Mesothelial cell of epicardium (in vitro differentiated cells): ENCODE data around the gene TSPO. TPM values are rescaled to one million over a fixed set of nuclear protein-coding genes. Genes with fewer than 3 reads are reported as not detected.

ENCODE experiments used
- DNase-seq, 2 experiments: peaks; one replicate each; pipeline ENCODE4 v3.0.0; 2021; ENCODE audit warnings: low spot score in 2 of 2; ENCODE audit not compliant: unreplicated experiment in 2 of 2
- H3K27ac Mint-ChIP-seq: 2 replicates; pipeline ENCODE4 v1.8.0; 2021; ENCODE audit warnings: mixed read lengths
- H3K27me3 Mint-ChIP-seq: 2 replicates; pipeline ENCODE4 v1.8.0; 2021; ENCODE audit warnings: low read depth, mixed read lengths
- H3K36me3 Mint-ChIP-seq: 2 replicates; pipeline ENCODE4 v1.8.0; 2021; ENCODE audit warnings: mixed read lengths
- H3K4me1 Mint-ChIP-seq: 2 replicates; pipeline ENCODE4 v1.8.0; 2021; ENCODE audit warnings: mixed read lengths
- H3K4me3 Mint-ChIP-seq: 2 replicates; pipeline ENCODE4 v1.8.0; 2021; ENCODE audit warnings: mild to moderate bottlenecking, moderate library complexity, mixed read lengths
- H3K9me3 Mint-ChIP-seq: 2 replicates; pipeline ENCODE4 v1.8.0; 2021; ENCODE audit warnings: mixed read lengths
- total RNA-seq: library from RNA; stranded (reverse); gene quantifications from 3 replicates; pipeline ENCODE4 v1.2.1, GENCODE V29; 2021
- TF ChIP-seq, protein P1 (sequence below): fragments of 200-600 bp; sonication (generic); IDR thresholded peaks from one replicate; pipeline ENCODE4 v1.5.0; 2021; ENCODE audit warnings: antibody characterized with exemption; ENCODE audit not compliant: unreplicated experiment

TSPO gene
- total RNA-seq, 1 donor from 2014 or later, result 44.9 TPM

GRCh38 chr22:43185860-43186261 is 34.5 kb downstream of the TSPO start:
- Mint-ChIP-seq H3K27me3 (peaks cover 4% of the 10 kb centered on the region), H3K27ac (peak overlapping the region; percentile 47), H3K4me1 (peaks cover 25% of the 10 kb centered on the region), H3K9me3 (no peaks in the 10 kb centered on the region), H3K4me3 (peak overlapping the region; percentile 70), H3K36me3 (peaks cover 5% of the 10 kb centered on the region)
- TF ChIP-seq, protein P1, sequence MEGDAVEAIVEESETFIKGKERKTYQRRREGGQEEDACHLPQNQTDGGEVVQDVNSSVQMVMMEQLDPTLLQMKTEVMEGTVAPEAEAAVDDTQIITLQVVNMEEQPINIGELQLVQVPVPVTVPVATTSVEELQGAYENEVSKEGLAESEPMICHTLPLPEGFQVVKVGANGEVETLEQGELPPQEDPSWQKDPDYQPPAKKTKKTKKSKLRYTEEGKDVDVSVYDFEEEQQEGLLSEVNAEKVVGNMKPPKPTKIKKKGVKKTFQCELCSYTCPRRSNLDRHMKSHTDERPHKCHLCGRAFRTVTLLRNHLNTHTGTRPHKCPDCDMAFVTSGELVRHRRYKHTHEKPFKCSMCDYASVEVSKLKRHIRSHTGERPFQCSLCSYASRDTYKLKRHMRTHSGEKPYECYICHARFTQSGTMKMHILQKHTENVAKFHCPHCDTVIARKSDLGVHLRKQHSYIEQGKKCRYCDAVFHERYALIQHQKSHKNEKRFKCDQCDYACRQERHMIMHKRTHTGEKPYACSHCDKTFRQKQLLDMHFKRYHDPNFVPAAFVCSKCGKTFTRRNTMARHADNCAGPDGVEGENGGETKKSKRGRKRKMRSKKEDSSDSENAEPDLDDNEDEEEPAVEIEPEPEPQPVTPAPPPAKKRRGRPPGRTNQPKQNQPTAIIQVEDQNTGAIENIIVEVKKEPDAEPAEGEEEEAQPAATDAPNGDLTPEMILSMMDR, result no peak
- peak in 1 of 2 experiments; percentile 54 for DNase-seq

- DNase-seq, result peak; percentile 65 to 76
- TF ChIP-seq, protein P1, result no peak
- H3K4me1 Mint-ChIP-seq, result peaks cover 25% of the 10 kb centered on the region
- H3K36me3 Mint-ChIP-seq, result peaks cover 2% of the 10 kb centered on the region
- peaks cover 3% of the 10 kb centered on the region for H3K9me3 Mint-ChIP-seq
- peak within 1 kb of the TSS; percentile 93 for H3K27ac Mint-ChIP-seq
- peak within 1 kb of the TSS; percentile 70 for H3K4me3 Mint-ChIP-seq
- peaks cover 10% of the 10 kb centered on the region for H3K27me3 Mint-ChIP-seq
Observed at GRCh38 chr22:43186272-43187170, 35.2 kb downstream of the TSPO start, which contains the start of gene TTLL12. TSS of gene TTLL12 (minus strand) at chr22:43187134. CDS start at chr22:43187069, 65 bp downstream.

- H3K4me1 Mint-ChIP-seq, result peaks cover 25% of the 10 kb centered on the region
Observed at GRCh38 chr22:43187171-43188099, 36.1 kb downstream of the TSPO start.

DNA sequence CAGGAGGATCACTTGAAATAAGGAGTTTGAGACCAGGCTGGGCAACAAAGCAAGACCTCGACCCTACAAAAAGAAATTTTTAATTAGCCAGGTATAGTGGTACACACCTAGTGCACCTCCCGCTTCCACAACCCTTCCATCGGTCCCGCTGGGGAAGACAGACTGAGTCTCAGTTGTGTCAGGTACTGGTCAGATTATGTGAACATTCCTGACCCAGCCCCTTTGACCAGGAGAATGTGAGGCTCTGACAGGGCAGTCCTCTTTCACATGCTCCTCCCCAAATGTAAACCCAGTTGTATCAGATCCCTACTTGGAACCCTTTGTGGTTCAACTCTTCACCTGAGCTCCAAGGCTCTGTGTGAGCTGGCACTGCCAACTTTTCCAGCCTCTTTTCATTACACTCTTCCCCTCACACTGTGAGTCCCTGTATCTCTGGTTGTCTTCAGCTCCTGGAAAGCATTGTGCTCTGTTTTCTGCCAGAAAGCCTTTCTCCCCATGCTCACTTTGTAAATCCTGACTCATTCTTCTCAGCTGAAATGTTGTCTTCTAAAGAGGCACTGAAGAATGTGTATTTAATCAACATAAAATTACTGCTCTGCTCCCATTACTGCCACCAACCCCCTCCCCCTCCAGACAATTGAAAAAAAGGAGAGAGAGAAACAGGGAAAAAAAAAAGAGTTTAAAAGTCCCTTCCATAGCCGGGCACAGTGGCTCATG is 37.6 kb downstream of the TSPO start:
- H3K27me3 Mint-ChIP-seq, result peaks cover 14% of the 10 kb centered on the region
- H3K4me1 Mint-ChIP-seq, result peaks cover 25% of the 10 kb centered on the region
- TF ChIP-seq, protein P1, result no peak
- no peaks in the 10 kb centered on the region for H3K36me3 Mint-ChIP-seq
- peaks cover 4% of the 10 kb centered on the region for H3K9me3 Mint-ChIP-seq
- H3K27ac Mint-ChIP-seq, result peak overlapping the region; percentile 76
- no peak for DNase-seq
- peak overlapping the region; percentile 11 for H3K4me3 Mint-ChIP-seq

More at GRCh38 chr22:43187171-43188099, 36.1 kb downstream of the TSPO start:
- peak; percentile 95 to 97 for DNase-seq
- TF ChIP-seq, protein P1, result peak; percentile 70
- peaks cover 4% of the 10 kb centered on the region for H3K9me3 Mint-ChIP-seq
- H3K27me3 Mint-ChIP-seq, result peaks cover 14% of the 10 kb centered on the region
- H3K4me3 Mint-ChIP-seq, result peak overlapping the region; percentile 69
- no peaks in the 10 kb centered on the region for H3K36me3 Mint-ChIP-seq
- H3K27ac Mint-ChIP-seq, result peak overlapping the region; percentile 93

- H3K4me1 Mint-ChIP-seq, result peaks cover 12% of the 10 kb centered on the region
- H3K27ac Mint-ChIP-seq, result no peak overlapping the region
- H3K36me3 Mint-ChIP-seq, result no peaks in the 10 kb centered on the region
- TF ChIP-seq, protein P1, result no peak
- H3K4me3 Mint-ChIP-seq, result no peak overlapping the region
- peaks cover 4% of the 10 kb centered on the region for H3K9me3 Mint-ChIP-seq
- peaks cover 14% of the 10 kb centered on the region for H3K27me3 Mint-ChIP-seq
- DNase-seq, result no peak
Observed at GRCh38 chr22:43191831-43192230, 40.5 kb downstream of the TSPO start.
